CD14-positive monocyte (primary cell): ENCODE measurements around the gene NAP1L1. TPM values are rescaled to one million over a fixed set of nuclear protein-coding genes. Genes with fewer than 3 reads are reported as not detected.

Source experiments
- DNase-seq, 3 donors: peaks; one replicate each; pipeline ENCODE4 v3.0.0-alpha.2; 2011 to 2022
- H2AFZ ChIP-seq: 2 replicates; pipeline ENCODE4 v1.6.0; 2012; ENCODE audit warnings: mild to moderate bottlenecking, low read depth, low read length, inconsistent platforms; ENCODE audit not compliant: insufficient read depth, poor library complexity, severe bottlenecking
- H3K27ac ChIP-seq, 2 donors: 1 replicate in 1 of 2; 2 replicates in 1 of 2; pipeline ENCODE4 v1.5.1; 2012 to 2013; ENCODE audit warnings: low read length in 2 of 2, control low read depth in 1 of 2, inconsistent platforms in 1 of 2, low read depth in 1 of 2, mild to moderate bottlenecking in 1 of 2
- H3K27me3 ChIP-seq, 2 donors: one replicate each; pipeline versions ENCODE4 v1.6.0 to v1.6.1; 2011 to 2013; ENCODE audit warnings: low read length in 2 of 2; ENCODE audit not compliant: control insufficient read depth in 2 of 2, insufficient read depth in 2 of 2
- H3K36me3 ChIP-seq, 2 donors: replicated peaks in 1 of 2; 1 replicate in 1 of 2; 2 replicates in 1 of 2; pipeline versions ENCODE4 v1.5.1 to v1.6.1; 2012 to 2013; ENCODE audit warnings: low read length in 2 of 2, control low read depth in 1 of 2, inconsistent platforms in 1 of 2, mild to moderate bottlenecking in 1 of 2; ENCODE audit not compliant: insufficient read depth in 2 of 2, control insufficient read depth in 1 of 2
- H3K4me1 ChIP-seq, 2 donors: 1 replicate in 1 of 2; 2 replicates in 1 of 2; pipeline versions ENCODE4 v1.5.1 to v1.6.1; 2012 to 2013; ENCODE audit warnings: low read length in 2 of 2, control low read depth in 1 of 2, inconsistent platforms in 1 of 2, mild to moderate bottlenecking in 1 of 2, moderate library complexity in 1 of 2; ENCODE audit not compliant: insufficient read depth in 2 of 2, control insufficient read depth in 1 of 2
- H3K4me2 ChIP-seq: replicated peaks from 2 replicates; pipeline ENCODE3; 2012; ENCODE audit warnings: low read length, moderate library complexity, mild to moderate bottlenecking; ENCODE audit not compliant: poor library complexity, severe bottlenecking; ENCODE audit errors: extremely low read depth
- H3K4me3 ChIP-seq, 3 experiments: fragments of 200-600 bp in 1 of 3; sonication (generic) in 1 of 3; replicated peaks in 1 of 3; 1 replicate in 2 of 3; 2 replicates in 1 of 3; pipeline ENCODE4 v1.5.1; 2011 to 2013; ENCODE audit warnings: low read length in 3 of 3, mild to moderate bottlenecking in 3 of 3, control low read depth in 2 of 3, low read depth in 2 of 3, inconsistent platforms in 1 of 3, moderate library complexity in 1 of 3
- H3K79me2 ChIP-seq: 2 replicates; pipeline ENCODE4 v1.6.0; 2012; ENCODE audit warnings: mild to moderate bottlenecking, control low read depth, inconsistent platforms, low read length, moderate library complexity; ENCODE audit not compliant: insufficient read depth
- H3K9ac ChIP-seq: 2 replicates; pipeline ENCODE4 v1.6.0; 2017; ENCODE audit warnings: low read length, mild to moderate bottlenecking; ENCODE audit not compliant: insufficient read depth, poor library complexity, severe bottlenecking
- H3K9me3 ChIP-seq, 2 donors: replicated peaks in 1 of 2; 1 replicate in 1 of 2; 2 replicates in 1 of 2; pipeline versions ENCODE4 v1.5.1 to v1.6.1; 2012 to 2013; ENCODE audit warnings: low read length in 2 of 2, control low read depth in 1 of 2; ENCODE audit not compliant: control insufficient read depth in 1 of 2, insufficient read depth in 1 of 2
- H4K20me1 ChIP-seq: 2 replicates; pipeline ENCODE4 v1.6.0; 2012; ENCODE audit warnings: mild to moderate bottlenecking, low read length, control low read depth, moderate library complexity; ENCODE audit not compliant: insufficient read depth
- H3K27ac Mint-ChIP-seq, 7 donors: one replicate each; pipeline ENCODE4 v1.8.0; 2020; ENCODE audit warnings: mild to moderate bottlenecking in 7 of 7, mixed read lengths in 7 of 7, moderate library complexity in 6 of 7, inconsistent platforms in 2 of 7
- H3K27me3 Mint-ChIP-seq, 3 donors: one replicate each; pipeline ENCODE4 v1.8.0; 2021 to 2022; ENCODE audit warnings: low read depth in 3 of 3, mild to moderate bottlenecking in 3 of 3, mixed read lengths in 3 of 3, moderate library complexity in 3 of 3, inconsistent platforms in 1 of 3
- H3K36me3 Mint-ChIP-seq, 2 donors: one replicate each; pipeline ENCODE4 v1.8.0; 2020; ENCODE audit warnings: mixed read lengths in 2 of 2, inconsistent platforms in 1 of 2, mild to moderate bottlenecking in 1 of 2
- H3K4me1 Mint-ChIP-seq: one replicate; pipeline ENCODE4 v1.8.0; 2020; ENCODE audit warnings: mild to moderate bottlenecking, mixed read lengths
- H3K4me3 Mint-ChIP-seq, 2 donors: one replicate each; pipeline ENCODE4 v1.8.0; 2020; ENCODE audit warnings: mild to moderate bottlenecking in 2 of 2, mixed read lengths in 2 of 2, moderate library complexity in 1 of 2
- H3K9me3 Mint-ChIP-seq, 7 donors: one replicate each; pipeline ENCODE4 v1.8.0; 2020 to 2022; ENCODE audit warnings: mixed read lengths in 7 of 7, mild to moderate bottlenecking in 6 of 7, moderate library complexity in 6 of 7, inconsistent platforms in 2 of 7
- WGBS: methylation state at CpG from one replicate; pipeline ENCODE4 v1.1.5; 2013; ENCODE audit warnings: missing lambda C conversion rate; ENCODE audit not compliant: insufficient coverage; 5-methylcytosine and 5-hydroxymethylcytosine counted together
- intact Hi-C, 2 donors: fragments of 100-400 bp; cut with micrococcal nuclease; formaldehyde crosslinking; loops; one replicate each; pipeline versions ENCODE4 v1.15.0 to v1.15.1; 2023
- polyA plus RNA-seq, 3 donors: library from polyadenylated mRNA; depleted of rRNA in 1 of 3; unstranded in 2 of 3; stranded (reverse) in 1 of 3; fragments of 300-500 nt in 2 of 3; fragments of >200 nt in 1 of 3; fragmentation: Illumina TruSeq in 2 of 3; gene quantifications; 1 replicate in 2 of 3; 2 replicates in 1 of 3; pipeline ENCODE4 v1.2.3, GENCODE V29; 2012 to 2021
- TF ChIP-seq, protein P1 (sequence below): fragments of 200-600 bp; IDR thresholded peaks from one replicate; pipeline ENCODE4 v1.8.0; 2022; ENCODE audit warnings: antibody characterized with exemption, mild to moderate bottlenecking

NAP1L1 gene
- polyA plus RNA-seq, 3 donors, result 98.3 to 164 (median 111) TPM

GRCh38 chr12:76032043-76032981, 52.2 kb downstream of the NAP1L1 start:
- Histone ChIP-seq H4K20me1 (peaks cover 5% of the 10 kb centered on the region), H2AFZ (peak overlapping the region; percentile 80), H3K9ac (peak overlapping the region; percentile 79), H3K27ac (peak overlapping the region; percentile 11 to 73), H3K4me3 (peak overlapping the region; percentile 60 to 77 (median 64)), H3K27me3 (peaks cover 36 to 58% of the 10 kb centered on the region in 2 donors), H3K4me2 (peak overlapping the region; percentile 86), H3K36me3 (no peaks in the 10 kb centered on the region), H3K79me2 (no peaks in the 10 kb centered on the region), H3K9me3 (peaks cover 0 to 5% of the 10 kb centered on the region in 2 donors), H3K4me1 (peaks cover 27 to 29% of the 10 kb centered on the region in 2 donors)
- intact Hi-C loops, result loop anchor here in 1 of 2 donors (10.0 kb wide), 2 partner anchors 78 to 548 kb away; partner anchors contain the start of gene GLIPR1
- Mint-ChIP-seq H3K9me3 (peaks cover 0 to 15% (median 7%) of the 10 kb centered on the region in 7 donors), H3K27ac (peak overlapping the region; percentile 54 to 91 (median 85)), H3K27me3 (peaks cover 53 to 62% (median 58%) of the 10 kb centered on the region in 3 donors), H3K4me3 (peak overlapping the region; percentile 96 to 97), H3K36me3 (peaks cover 8 to 11% of the 10 kb centered on the region in 2 donors), H3K4me1 (peaks cover 25% of the 10 kb centered on the region)
- 5% methylated on average over 55 of the region's 58 CpGs for WGBS
- DNase-seq, result peak; percentile 34 to 54 (median 45)
- TF ChIP-seq, protein P1, sequence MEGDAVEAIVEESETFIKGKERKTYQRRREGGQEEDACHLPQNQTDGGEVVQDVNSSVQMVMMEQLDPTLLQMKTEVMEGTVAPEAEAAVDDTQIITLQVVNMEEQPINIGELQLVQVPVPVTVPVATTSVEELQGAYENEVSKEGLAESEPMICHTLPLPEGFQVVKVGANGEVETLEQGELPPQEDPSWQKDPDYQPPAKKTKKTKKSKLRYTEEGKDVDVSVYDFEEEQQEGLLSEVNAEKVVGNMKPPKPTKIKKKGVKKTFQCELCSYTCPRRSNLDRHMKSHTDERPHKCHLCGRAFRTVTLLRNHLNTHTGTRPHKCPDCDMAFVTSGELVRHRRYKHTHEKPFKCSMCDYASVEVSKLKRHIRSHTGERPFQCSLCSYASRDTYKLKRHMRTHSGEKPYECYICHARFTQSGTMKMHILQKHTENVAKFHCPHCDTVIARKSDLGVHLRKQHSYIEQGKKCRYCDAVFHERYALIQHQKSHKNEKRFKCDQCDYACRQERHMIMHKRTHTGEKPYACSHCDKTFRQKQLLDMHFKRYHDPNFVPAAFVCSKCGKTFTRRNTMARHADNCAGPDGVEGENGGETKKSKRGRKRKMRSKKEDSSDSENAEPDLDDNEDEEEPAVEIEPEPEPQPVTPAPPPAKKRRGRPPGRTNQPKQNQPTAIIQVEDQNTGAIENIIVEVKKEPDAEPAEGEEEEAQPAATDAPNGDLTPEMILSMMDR, result no peak

DNA sequence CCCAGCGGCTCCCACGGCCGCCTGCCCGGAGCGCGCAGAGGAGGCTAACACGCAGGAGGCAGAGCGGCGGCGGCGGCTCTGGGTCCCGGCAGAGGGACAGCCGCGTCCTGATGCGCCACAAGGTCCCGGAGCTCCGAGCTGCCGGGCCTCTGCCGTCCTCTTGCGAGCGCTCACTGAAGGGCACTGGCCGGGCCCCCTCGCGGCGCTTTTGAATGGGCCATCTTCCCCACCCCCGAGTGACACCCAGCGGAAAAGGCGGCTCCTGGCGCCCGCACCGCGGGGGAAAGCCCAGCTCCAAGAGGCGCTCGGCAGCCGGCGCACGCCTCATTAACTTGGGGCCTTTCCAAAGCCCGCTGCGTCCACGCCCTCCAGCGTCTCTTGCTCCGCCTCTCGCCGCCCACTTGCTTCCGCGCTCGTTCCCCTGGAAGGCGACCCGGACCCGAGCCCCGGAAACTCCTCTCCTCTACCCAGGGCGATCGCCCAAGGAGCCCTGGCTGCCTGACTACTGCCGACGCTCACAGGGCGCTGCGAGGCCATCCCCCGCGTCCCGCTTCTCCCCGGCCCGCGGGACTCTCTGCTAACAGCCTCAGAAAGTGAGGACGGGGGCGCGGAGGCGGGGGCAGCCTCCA, 53.0 kb downstream of the NAP1L1 start, which contains the start of gene PHLDA1:
Gene PHLDA1 (minus strand): TSS at position 363 of the 629 bp plus-strand sequence.
- intact Hi-C loops, result loop anchor here in 1 of 2 donors (10.0 kb wide), 2 partner anchors 77 to 547 kb away; partner anchors contain the start of gene GLIPR1
- peak within 1 kb of the TSS; percentile 80 for H2AFZ ChIP-seq
- Mint-ChIP-seq H3K27me3 (peaks cover 54 to 67% (median 58%) of the 10 kb centered on the region in 3 donors), H3K36me3 (peaks cover 8 to 11% of the 10 kb centered on the region in 2 donors), H3K27ac (peak within 1 kb of the TSS; percentile 54 to 91 (median 86)), H3K9me3 (peaks cover 0 to 15% (median 7%) of the 10 kb centered on the region in 7 donors), H3K4me3 (peak within 1 kb of the TSS; percentile 96 to 97), H3K4me1 (peaks cover 23% of the 10 kb centered on the region)
- peaks cover 0 to 5% of the 10 kb centered on the region in 2 donors for H3K9me3 ChIP-seq
- peak within 1 kb of the TSS; percentile 11 to 73 for H3K27ac ChIP-seq
- TF ChIP-seq, protein P1, result peak; percentile 67
- no peaks in the 10 kb centered on the region for H3K36me3 ChIP-seq
- H3K4me3 ChIP-seq, result peak within 1 kb of the TSS; percentile 60 to 77 (median 64)
- H3K27me3 ChIP-seq, result peaks cover 36 to 58% of the 10 kb centered on the region in 2 donors
- H3K9ac ChIP-seq, result peak within 1 kb of the TSS; percentile 79
- WGBS, result under 1% methylated on average over 67 of the region's 67 CpGs
- H3K4me2 ChIP-seq, result peak within 1 kb of the TSS; percentile 86
- H3K4me1 ChIP-seq, result peaks cover 27 to 29% of the 10 kb centered on the region in 2 donors
- H3K79me2 ChIP-seq, result no peaks in the 10 kb centered on the region
- DNase-seq, result peak; percentile 90 to 94 (median 92)
- H4K20me1 ChIP-seq, result peaks cover 5% of the 10 kb centered on the region
